NCI-H82 treated with DMSO at 0.1 percent for 48 hours (cell line): ENCODE measurements around the gene IL17REL.

ENCODE experiments used
- DNase-seq: peaks from one replicate; lab custom pipeline; 2025; ENCODE audit not compliant: unreplicated experiment; lab: John Stamatoyannopoulos, UW

IL17REL gene

GRCh38 chr22:50012211-50013181 lies at the start of gene IL17REL:
TSS of gene IL17REL (minus strand) at chr22:50012765. CDS start at chr22:50012646, 119 bp downstream.
- no peak for DNase-seq

DNA sequence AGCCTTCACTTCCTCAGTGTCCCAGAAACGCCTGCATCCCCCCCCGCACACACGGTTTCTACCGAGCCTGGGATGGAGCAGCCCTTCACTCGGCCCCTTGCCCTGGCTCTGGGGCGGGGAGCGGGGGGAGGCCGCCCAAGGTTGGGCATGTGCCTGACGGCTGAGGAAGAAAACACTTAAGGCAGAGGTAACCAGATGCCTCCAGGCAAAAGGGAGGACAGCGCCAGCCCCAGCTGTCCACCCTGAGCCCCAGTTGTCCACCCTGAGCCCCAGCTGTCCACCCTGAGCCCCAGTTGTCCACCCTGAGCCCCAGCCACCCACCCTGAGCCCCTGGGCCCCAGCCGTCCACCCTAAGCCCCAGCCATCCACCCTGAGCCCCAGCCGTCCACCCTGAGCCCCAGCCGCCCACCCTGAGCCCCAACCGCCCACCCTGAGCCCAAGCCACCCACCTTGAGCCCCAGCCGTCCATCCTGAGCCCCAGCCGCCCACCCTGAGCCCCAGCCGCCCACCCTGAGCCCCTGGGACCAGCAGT lies 49.3 kb upstream of the IL17REL start:
- DNase-seq: no peak

DNA sequence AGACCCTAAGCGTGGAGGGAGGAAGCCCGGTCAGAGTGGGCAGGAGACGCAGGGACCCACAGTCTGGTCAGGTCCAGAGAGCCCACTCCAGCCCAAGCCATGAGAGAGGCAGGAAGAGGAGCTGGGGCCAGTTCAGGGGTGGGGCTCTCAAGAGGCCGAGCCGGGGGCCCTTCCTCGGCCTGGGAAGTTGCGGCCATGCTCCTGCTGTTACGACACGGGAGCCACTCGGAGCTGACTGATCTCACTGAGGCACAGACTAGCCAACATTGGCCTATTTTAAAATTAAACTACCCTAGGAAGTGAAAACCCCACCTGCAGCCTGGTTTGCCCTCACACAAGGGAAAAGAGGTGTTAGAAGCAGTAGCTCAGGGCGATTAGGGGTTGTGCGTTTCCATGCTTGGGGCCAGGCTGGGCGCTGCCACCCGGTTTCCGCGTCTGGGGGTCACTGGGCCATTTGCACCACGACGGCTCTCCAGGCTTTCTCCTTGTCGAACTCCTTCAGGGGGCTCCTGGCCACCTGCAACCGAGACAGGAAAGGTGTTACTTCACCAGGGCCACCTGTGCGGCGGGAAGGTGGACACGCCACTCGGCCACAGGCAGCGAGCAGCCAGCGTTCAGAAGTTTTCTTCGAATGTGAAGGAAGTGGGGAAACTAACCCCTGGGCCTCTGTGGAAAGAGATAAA lies 48.7 kb upstream of the IL17REL start:
- DNase-seq: no peak

DNA sequence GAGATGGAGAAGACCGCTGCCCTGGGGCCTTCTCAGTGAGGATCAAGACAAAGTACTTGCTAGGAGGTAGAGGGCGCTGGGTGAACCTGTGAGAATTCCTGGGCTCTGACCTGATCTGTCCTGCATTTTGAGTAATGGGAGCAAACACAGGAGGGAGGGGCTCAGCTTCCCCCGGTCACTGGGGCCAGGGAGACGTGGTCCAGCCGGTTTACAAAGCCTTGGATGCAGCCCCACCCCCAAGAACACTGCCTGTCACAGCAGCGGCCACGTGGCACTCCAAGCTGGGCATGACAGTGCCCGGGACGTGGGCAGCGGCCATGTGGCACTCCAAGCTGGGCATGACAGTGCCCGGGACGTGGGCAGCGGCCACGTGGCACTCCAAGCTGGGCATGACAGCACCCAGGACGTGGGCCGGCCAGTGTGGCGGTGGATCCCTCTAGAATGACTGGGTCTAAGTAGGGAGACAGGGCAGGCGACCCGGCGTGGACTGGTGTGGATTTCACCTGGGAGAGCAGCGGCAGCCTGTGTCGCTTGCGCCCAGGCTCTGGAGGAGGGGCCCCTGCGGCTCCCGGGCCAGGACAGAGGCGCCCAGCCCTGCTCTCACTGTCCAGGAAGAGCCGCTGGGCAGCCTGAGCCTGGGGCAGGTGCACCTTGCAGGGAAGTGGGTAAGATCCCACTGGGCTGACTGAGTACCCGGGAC lies 48.0 kb upstream of the IL17REL start:
- no peak for DNase-seq

- DNase-seq: no peak
These were observed 47.3 kb upstream of the IL17REL start for GRCh38 chr22:50059881-50060262.

GRCh38 chr22:50058906-50059880 lies 46.6 kb upstream of the IL17REL start:
- DNase-seq: no peak

DNA sequence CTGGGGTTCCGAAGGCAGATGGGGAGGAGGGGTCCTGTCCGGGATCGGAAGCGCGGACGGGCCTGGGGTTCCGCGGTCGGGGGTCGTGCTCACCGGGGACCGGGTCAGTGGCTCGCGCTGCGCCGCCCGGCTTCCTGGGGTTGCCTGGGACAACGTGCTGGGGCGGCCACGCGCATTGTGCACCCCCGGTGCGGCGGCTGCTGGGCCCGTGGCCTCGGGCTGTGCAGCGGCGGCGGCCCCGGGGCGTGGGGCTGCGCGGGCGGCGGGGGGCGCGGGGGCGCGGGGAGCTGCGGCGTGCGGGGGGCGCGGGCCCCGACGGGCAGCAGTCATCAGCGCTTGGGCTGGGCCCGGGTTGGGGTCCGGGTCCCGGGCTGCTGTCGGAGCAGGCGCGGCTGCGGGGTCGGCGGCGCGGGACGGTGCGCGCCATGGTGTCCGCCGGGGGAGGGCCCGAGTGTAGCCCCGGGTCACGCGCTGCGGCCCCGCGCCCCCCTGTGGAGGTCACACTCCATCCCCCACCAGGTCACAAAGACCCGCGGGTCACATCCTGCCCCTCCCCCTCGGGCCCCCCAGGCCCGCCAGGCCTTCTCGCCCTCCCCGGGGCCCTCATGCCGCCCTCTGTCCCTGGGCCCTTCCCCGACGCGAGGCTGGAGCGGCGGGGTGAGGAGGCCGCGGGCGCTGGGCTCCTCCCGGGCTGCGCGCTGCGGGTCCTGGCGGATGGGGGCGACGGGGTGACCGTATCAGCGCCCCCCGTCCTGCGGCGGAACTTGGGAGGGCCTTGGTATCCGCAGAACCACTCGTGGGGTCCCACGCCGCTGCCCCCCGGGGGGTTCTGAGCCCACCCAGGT lies 45.7 kb upstream of the IL17REL start, which contains the start of gene TTLL8:
Gene TTLL8, minus strand, starts transcription at position 238 of the 845 bp plus-strand sequence.
- DNase-seq: no peak

DNA sequence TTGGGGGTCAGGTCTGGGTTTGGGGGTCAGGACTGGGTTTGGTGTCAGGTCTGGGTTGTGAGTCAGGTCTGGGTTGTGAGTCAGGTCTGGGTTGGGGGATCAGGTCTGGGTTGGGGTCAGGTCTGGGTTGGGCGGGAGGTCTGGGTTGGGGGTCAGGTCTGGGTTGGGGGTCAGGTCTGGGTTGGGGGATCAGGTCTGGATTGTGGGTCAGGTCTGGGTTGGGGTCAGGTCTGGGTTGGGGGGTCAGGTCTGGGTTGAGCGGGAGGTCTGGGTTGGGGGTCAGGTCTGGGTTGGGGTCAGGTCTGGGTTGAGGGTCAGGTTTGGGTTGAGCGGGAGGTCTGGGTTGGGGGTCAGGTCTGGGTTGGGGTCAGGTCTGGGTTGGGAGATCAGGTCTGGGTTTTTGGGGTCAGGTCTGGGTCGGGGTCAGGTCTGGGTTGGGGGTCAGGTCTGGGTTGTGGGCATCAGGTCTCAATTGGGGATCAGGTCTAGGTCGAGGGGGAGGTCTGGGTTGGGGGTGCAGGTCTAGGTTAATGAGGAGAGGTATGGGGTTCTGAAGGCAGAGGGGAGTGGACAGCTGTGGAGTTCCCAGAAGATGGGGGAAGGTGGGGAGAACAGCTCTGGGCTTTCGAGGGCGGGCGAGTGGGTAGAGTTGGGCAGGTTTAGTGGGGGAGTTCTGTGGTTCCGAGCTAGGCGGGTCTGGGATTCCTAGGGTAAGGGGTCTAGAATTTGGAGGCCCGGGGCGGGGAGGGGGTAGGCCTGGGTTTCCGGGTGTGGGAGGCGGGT lies 44.9 kb upstream of the IL17REL start:
- DNase-seq: no peak

- DNase-seq: no peak
These were observed 43.8 kb upstream of the IL17REL start for GRCh38 chr22:50056214-50056972.

- DNase-seq: no peak
These were observed 41.3 kb upstream of the IL17REL start for GRCh38 chr22:50053861-50054260.

DNA sequence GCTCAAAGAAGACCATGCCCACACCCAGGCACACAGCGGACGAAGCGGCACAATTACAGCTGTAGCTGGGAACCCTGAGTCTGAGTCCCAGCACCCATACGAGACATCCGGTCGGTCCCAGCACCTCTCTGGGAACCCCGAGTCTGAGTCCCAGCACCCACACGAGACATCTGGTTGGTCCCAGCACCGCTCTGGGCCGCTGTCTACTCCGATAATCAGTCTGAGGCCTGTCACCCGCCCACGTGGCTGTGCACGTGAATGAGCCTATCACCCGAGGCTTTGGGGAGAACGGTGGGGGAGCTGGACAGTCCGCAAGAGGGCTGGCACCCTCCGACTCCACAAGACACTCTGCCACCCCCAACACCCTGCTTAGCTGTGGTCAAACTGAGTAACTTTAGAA lies 39.4 kb upstream of the IL17REL start:
- no peak for DNase-seq

DNA sequence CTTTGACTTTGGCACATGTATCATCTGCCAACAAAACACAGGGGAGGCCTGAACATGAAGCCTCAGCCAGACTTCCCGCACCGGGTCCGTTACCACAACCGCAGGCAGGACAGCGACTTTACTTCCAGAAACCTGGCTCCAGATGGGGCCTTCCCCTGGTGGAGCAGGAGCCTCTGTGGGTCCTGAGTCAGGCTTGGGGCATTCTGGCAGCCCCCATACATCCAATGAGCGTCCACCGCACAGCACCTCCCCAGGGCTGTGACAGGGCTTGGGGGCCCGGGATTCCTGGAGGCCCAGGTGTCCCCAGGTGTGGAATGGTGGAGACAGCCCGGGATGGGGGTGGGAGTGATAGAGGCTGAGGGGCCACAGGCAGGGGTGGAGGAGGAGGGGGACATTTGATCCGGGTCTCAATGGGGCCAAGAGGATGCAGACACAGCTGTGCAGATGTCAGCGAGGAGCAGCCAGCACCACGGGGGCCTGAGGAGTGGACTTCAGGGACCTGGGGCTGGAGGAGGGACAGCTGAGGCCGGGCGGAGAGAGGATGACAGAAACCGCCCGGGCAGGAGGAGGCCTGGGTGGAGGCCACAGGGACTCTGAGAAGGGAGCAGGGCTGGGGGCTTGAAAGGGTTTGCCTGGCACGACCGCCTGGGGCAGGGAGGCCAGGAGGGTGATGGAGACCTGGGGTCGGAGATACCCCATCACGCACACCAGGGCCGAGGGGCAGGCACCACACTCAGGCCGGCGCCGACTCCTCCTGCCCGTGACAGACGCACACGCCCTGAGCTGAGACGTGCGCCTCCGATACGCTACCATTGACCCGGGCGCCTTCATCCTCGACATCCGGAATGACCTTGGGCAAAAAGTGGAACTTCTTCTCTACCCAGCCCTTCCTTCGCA lies 37.0 kb upstream of the IL17REL start:
- no peak for DNase-seq

GRCh38 chr22:50048836-50049235 lies 36.3 kb upstream of the IL17REL start:
- DNase-seq: no peak

GRCh38 chr22:50048061-50048765 lies 35.6 kb upstream of the IL17REL start:
- no peak for DNase-seq

GRCh38 chr22:50047346-50047745 lies 34.8 kb upstream of the IL17REL start:
- DNase-seq: no peak
